Measurements from ENCODE around the gene MICAL2. TPM values are rescaled to one million over a fixed set of nuclear protein-coding genes. Genes with fewer than 3 reads are reported as not detected.

The MICAL2 gene
- total RNA-seq, 1 donor, result 156 TPM

- H3K4me3 ChIP-seq (ENCODE audit: insufficient read depth, low read length), result no peak overlapping the region
- no peak for TF ChIP-seq CTCF (IDR thresholded peaks at IDR 0.05; ENCODE audit: extremely low read depth, low read depth, low read length)
- DNase-seq (ENCODE audit: insufficient read length, low spot score, missing footprints), result no peak
- H4K20me1 ChIP-seq (ENCODE audit: insufficient read depth, low read length), result peaks cover 46% of the 10 kb centered on the region
- no peak overlapping the region for H3K4me2 ChIP-seq (ENCODE audit: insufficient read depth, low read length)
- no peaks in the 10 kb centered on the region for H3K9me3 ChIP-seq (ENCODE audit: low read depth, low read length)
- peaks cover 63% of the 10 kb centered on the region for H3K36me3 ChIP-seq (ENCODE audit: insufficient read depth, low read length)
- H3K79me2 ChIP-seq (ENCODE audit: insufficient read depth, low read length), result peaks cover 98% of the 10 kb centered on the region
- H3K27ac ChIP-seq (ENCODE audit: low read depth, low read length), result peak overlapping the region; percentile 88
- H3K4me1 ChIP-seq (ENCODE audit: insufficient read depth, low read length), result peaks cover 71% of the 10 kb centered on the region
- H3K27me3 ChIP-seq (ENCODE audit: insufficient read depth, low read length), result no peaks in the 10 kb centered on the region
- H2AFZ ChIP-seq (ENCODE audit: low read length), result no peak overlapping the region
Measured at GRCh38 chr11:12124306-12124705, 13.9 kb downstream of the MICAL2 start.

GRCh38 chr11:12125609-12126149 is 15.3 kb downstream of the MICAL2 start:
- no peak for DNase-seq (ENCODE audit: insufficient read length, low spot score, missing footprints)
- peaks cover 98% of the 10 kb centered on the region for H3K79me2 ChIP-seq (ENCODE audit: insufficient read depth, low read length)
- H3K27ac ChIP-seq (ENCODE audit: low read depth, low read length), result peak overlapping the region; percentile 88
- H3K4me3 ChIP-seq (ENCODE audit: insufficient read depth, low read length), result no peak overlapping the region
- H4K20me1 ChIP-seq (ENCODE audit: insufficient read depth, low read length), result peaks cover 42% of the 10 kb centered on the region
- H2AFZ ChIP-seq (ENCODE audit: low read length), result no peak overlapping the region
- H3K4me1 ChIP-seq (ENCODE audit: insufficient read depth, low read length), result peaks cover 57% of the 10 kb centered on the region
- TF ChIP-seq CTCF (IDR thresholded peaks at IDR 0.05; ENCODE audit: extremely low read depth, low read depth, low read length), result no peak
- no peaks in the 10 kb centered on the region for H3K27me3 ChIP-seq (ENCODE audit: insufficient read depth, low read length)
- peak overlapping the region; percentile 28 for H3K4me2 ChIP-seq (ENCODE audit: insufficient read depth, low read length)
- no peaks in the 10 kb centered on the region for H3K9me3 ChIP-seq (ENCODE audit: low read depth, low read length)
- H3K36me3 ChIP-seq (ENCODE audit: insufficient read depth, low read length), result peaks cover 65% of the 10 kb centered on the region

GRCh38 chr11:12126344-12127019 is 16.1 kb downstream of the MICAL2 start:
- peaks cover 36% of the 10 kb centered on the region for H4K20me1 ChIP-seq (ENCODE audit: insufficient read depth, low read length)
- H2AFZ ChIP-seq (ENCODE audit: low read length), result no peak overlapping the region
- H3K4me3 ChIP-seq (ENCODE audit: insufficient read depth, low read length), result no peak overlapping the region
- H3K9me3 ChIP-seq (ENCODE audit: low read depth, low read length), result no peaks in the 10 kb centered on the region
- peak overlapping the region; percentile 28 for H3K4me2 ChIP-seq (ENCODE audit: insufficient read depth, low read length)
- peaks cover 96% of the 10 kb centered on the region for H3K79me2 ChIP-seq (ENCODE audit: insufficient read depth, low read length)
- peak; percentile 80 for DNase-seq (ENCODE audit: insufficient read length, low spot score, missing footprints)
- H3K27ac ChIP-seq (ENCODE audit: low read depth, low read length), result peak overlapping the region; percentile 88
- peaks cover 61% of the 10 kb centered on the region for H3K36me3 ChIP-seq (ENCODE audit: insufficient read depth, low read length)
- peaks cover 55% of the 10 kb centered on the region for H3K4me1 ChIP-seq (ENCODE audit: insufficient read depth, low read length)
- TF ChIP-seq CTCF (IDR thresholded peaks at IDR 0.05; ENCODE audit: extremely low read depth, low read depth, low read length), result no peak
- no peaks in the 10 kb centered on the region for H3K27me3 ChIP-seq (ENCODE audit: insufficient read depth, low read length)

GRCh38 chr11:12127206-12127898 is 17.0 kb downstream of the MICAL2 start:
- Histone ChIP-seq H3K9me3 (ENCODE audit: low read depth, low read length) (no peaks in the 10 kb centered on the region), H3K4me2 (ENCODE audit: insufficient read depth, low read length) (no peak overlapping the region), H3K79me2 (ENCODE audit: insufficient read depth, low read length) (peaks cover 96% of the 10 kb centered on the region), H4K20me1 (ENCODE audit: insufficient read depth, low read length) (peaks cover 39% of the 10 kb centered on the region), H3K4me3 (ENCODE audit: insufficient read depth, low read length) (no peak overlapping the region), H3K27ac (ENCODE audit: low read depth, low read length) (peak overlapping the region; percentile 88), H3K36me3 (ENCODE audit: insufficient read depth, low read length) (peaks cover 61% of the 10 kb centered on the region), H3K4me1 (ENCODE audit: insufficient read depth, low read length) (peaks cover 59% of the 10 kb centered on the region), H2AFZ (ENCODE audit: low read length) (no peak overlapping the region), H3K27me3 (ENCODE audit: insufficient read depth, low read length) (no peaks in the 10 kb centered on the region)
- DNase-seq (ENCODE audit: insufficient read length, low spot score, missing footprints), result no peak
- TF ChIP-seq CTCF (IDR thresholded peaks at IDR 0.05; ENCODE audit: extremely low read depth, low read depth, low read length), result no peak

All from osteoblast (primary cell).